Stimulated activated CD8-positive, alpha-beta memory T cell treated with anti-CD3 and anti-CD28 coated beads, Interleukin-4, amount 100 ng/mL, for 4 hours (primary cell): ENCODE results near the gene ABCC9.

Experiments
- DNase-seq, 2 donors: peaks; one replicate each; pipeline ENCODE4 v3.0.0-alpha.2; 2020; ENCODE audit warnings: low read depth in 2 of 2, low spot score in 1 of 2

Gene ABCC9

GRCh38 chr12:21881965-21882364 is 59.3 kb downstream of the ABCC9 start:
- DNase-seq, result no peak

DNA sequence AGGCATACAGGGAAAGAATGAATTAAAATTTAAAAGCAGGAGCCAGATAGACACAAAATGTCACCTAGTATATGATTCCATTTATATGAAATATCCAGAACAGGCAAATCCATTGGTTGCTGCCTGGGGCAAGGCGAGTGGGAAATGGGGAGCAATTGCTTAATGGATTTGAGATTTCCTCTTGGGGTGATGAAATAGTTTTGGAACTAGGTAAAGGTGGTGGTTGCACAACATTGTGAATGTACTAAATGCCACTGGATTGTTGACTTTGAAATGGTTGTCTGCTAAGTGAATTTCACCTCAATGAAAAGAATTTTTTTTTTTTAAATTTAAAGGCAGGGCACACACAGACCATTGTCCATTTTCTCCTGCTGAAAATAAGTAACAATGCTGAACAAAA is 61.9 kb downstream of the ABCC9 start:
- DNase-seq, result no peak

- no peak for DNase-seq
Observed at GRCh38 chr12:21877293-21877982, 63.8 kb downstream of the ABCC9 start.

DNA sequence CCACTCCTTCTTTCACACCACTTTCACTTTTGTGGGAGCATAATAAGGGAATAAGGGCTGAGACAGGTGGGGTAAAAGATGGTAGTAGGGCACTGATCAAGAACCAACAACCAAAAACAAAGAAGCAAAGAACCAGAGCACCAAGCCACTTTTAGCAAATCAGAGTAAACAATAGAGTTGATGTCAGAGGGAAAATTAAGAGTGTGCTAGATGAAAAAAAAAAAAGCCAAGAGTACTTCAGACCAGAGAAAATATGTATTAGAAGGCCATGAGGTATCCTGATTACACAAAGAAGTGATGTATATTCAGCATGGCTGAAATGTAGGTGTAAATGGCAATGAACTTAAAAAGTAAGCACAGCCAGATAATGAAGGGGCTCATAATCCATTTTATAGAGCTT is 75.4 kb downstream of the ABCC9 start:
- DNase-seq, result no peak

DNA sequence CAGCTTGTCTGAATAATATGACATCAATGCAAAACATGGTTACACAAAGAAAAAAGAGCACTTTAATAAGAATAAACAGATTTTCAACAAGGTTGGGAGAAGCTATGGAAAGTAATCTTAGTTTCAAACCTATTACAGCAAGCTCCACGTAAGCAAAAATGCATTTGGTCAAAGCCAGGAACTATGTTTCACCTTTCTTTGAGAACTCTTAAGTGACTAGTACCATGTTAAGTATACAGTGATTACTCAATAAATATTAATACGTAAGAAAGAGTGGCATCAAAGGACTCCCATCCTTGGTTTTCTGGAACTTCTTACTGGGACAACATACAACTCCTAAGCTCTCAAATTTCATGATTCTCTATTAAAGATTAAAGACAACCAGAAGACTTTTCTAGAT is 80.7 kb downstream of the ABCC9 start:
- no peak for DNase-seq

GRCh38 chr12:21860128-21860527 is 81.1 kb downstream of the ABCC9 start:
- no peak for DNase-seq

DNA sequence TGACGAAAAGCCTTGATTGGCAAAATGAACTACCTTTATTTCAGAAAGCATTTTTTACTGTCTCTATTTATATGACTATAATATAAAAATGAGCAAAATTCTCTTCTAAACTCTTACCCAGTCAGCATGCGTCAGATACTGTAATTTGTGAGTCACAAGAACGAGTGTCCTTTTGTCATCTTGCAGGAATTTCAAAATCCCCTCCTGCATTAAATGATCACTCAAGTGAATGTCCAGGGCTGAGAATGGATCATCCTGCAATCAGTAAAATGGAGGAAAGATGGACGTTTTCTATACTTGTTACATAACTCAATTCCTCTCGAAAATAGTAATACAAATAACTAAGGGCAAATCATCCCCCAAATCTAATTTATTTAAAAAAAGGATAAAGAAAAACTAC is 89.0 kb downstream of the ABCC9 start:
- DNase-seq, result no peak

DNA sequence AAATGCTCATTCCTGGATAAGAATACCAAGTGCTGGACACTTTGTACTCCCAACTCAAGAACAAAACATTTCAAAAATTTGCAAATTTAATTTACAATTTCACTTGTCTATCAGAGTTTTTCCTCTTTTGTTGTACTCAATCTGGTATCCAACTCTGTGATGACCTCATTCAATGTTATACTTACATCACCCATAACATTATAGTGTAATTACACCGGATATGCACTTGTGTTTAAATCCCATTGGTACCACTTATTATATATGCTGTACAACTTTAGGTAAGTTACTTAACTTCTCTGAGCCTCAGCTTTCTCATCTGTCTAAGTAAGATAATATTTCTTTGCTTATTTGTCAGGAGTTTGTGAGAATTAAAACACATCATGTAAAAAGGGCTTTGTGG is 90.1 kb downstream of the ABCC9 start:
- DNase-seq, result no peak

DNA sequence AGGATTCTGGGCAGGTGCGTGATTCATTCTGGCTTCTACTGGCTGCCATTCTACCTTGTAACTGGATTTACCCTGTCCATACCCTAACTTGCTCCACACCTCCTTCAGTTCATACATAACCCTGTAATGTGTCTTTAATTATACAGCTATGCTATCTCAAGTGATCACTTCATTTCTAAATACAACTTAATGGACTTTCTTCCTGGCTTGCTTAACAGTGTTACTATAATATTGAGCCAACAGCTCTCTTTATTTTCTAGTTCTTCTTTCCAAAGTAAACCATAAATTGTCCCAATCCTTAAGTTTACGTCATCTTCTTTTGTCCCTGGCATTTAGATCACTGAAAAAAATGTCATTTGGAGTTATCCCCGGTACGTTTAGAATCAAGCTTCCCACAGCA is 90.8 kb downstream of the ABCC9 start:
- no peak for DNase-seq

DNA sequence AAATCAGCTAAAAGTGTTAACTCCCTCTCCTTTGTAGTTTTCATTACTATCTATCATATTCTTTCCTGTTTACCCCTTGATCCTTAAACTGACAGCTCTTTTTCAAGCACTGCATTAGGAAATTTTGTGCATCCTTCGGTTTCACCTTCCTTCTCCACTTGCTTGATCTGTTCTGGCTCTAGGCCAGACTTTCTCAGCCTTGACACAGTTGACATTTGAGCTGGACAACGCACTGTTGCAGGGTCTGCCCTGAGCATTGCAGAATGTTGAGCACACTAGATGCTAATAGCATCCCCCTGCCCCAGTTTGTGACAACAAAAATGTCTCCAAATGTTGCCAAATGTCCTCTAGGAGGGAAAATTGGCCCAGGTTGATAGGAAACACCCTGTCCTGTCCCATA is 91.3 kb downstream of the ABCC9 start:
- no peak for DNase-seq

DNA sequence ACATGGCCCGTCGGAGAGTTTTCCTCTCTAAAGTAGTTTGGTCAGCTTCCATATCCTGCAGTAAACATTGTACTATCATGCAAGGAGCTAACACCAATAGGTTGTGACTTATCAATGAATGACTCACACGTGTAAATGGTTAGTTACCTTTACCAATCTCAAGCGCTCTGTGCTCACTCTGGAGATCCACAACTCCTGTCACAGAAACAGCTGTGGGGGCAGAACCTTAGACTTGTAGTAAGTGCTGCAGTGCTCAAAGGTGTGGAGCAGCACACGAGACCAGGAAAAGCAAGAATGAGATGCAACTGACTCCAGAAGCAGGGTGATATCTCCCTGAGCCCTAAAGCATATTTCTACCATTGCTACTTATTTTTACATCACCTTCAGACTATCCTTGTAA is 93.0 kb downstream of the ABCC9 start:
- DNase-seq, result no peak

- DNase-seq, result no peak
Observed at GRCh38 chr12:21843795-21844194, 97.4 kb downstream of the ABCC9 start.

- DNase-seq, result no peak
Observed at GRCh38 chr12:21839776-21840175, 101.5 kb downstream of the ABCC9 start.

GRCh38 chr12:21837847-21838246 is 103.4 kb downstream of the ABCC9 start:
- no peak for DNase-seq

DNA sequence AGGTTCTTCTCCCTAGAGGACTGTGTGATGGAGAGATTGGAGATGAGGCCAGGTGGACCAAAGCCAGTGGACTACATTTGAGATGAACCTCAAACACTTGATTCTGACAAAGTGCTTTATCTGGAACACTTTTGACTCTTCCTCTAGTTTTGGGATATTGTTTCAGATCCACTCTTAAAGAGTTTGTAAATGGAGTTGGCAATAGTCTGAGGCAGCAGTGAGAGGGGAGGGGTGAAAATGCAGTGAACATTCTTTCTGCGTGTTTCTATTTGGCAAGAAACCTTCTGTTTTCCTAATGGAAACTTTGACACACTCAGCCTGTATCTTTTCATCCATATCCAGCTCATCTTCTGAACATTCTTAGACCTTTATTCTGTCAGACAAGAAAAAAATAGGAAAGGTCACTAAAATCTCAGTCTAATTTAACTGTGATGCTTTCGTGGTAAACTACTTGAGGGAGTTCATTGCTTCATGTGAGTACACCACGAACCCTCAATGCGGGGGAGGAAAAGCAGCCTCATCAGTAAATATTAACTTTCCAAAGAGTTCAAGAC is 109.4 kb downstream of the ABCC9 start:
- DNase-seq, result no peak

- DNase-seq, result no peak
Observed at GRCh38 chr12:21828779-21829178, 112.4 kb downstream of the ABCC9 start.

- no peak for DNase-seq
Observed at GRCh38 chr12:21828136-21828775, 113.0 kb downstream of the ABCC9 start.

DNA sequence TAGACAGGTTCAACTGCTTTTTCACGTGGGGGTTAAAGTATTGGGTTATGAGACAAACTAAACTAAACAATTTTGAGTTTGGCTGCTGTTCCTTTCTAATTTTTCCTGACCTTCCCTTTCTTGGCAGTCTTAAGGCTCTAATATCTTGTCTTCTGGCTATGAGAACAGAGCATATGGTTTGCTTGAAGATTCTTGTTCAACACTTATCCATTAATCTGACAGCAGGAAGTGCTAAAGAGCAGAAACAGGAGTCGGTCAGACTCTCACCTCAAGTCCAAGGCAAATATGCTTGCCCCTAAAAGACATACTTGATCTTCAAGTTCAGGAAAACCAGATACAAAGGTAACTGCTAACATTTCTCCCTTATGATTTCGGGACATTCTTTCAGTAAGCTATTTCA is 114.1 kb downstream of the ABCC9 start:
- no peak for DNase-seq

DNA sequence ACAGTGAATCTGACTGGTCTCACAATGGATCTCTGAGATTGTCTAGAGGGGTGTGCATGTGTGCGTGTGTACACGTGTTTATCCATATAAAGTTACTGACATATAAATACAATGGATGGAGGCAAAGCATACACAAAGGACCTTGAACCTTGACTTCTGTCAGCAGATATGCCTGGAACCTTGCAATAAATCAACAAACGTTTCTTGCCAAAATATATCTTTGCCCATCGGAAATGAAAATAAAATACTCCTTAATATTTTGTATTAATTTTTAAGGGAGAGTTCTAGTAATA is 114.7 kb downstream of the ABCC9 start:
- no peak for DNase-seq

- no peak for DNase-seq
Observed at GRCh38 chr12:21825886-21826617, 115.2 kb downstream of the ABCC9 start.

- no peak for DNase-seq
Observed at GRCh38 chr12:21823581-21823980, 117.6 kb downstream of the ABCC9 start.

DNA sequence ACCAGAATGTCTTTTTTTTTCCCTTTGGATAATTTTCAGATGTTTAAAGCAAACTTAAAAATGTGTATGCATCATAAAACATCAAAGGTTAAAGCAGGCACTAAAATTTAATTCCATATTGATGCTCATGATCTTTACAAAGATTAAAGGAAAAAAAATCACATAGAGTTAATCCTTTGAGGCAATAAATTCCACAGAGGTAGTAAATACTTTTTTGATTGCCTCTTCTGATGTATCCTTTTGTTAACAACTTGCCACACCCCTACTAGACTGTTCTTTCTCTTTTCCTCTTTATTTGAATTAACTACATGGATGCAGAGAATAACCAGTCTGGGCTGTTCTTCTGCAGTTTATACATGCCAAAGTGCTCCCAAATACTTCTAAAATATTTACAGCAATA is 121.5 kb downstream of the ABCC9 start:
- no peak for DNase-seq
